DND-41 (cell line): ENCODE data around the gene NRXN2.

Experiments used
- ATAC-seq: fragments of 200-7000 bp; cut with Tn5 transposase; 3 replicates; pipeline ENCODE4 v1.9.1; 2021; ENCODE audit warnings: low read depth; ENCODE audit not compliant: insufficient read depth
- DNase-seq: peaks from one replicate; pipeline ENCODE4 v3.0.0-alpha.2; 2020
- H2AFZ ChIP-seq: 2 replicates; pipeline ENCODE4 v1.6.0; 2012; ENCODE audit warnings: low read depth, low read length
- H3K27ac ChIP-seq: 2 replicates; pipeline ENCODE4 v1.5.1; 2012; ENCODE audit warnings: low read length, inconsistent platforms
- H3K27me3 ChIP-seq: fragments of 200-600 bp; sonication (generic); 2 replicates; pipeline ENCODE4 v1.6.0; 2012; ENCODE audit warnings: low read length, mild to moderate bottlenecking, inconsistent platforms; ENCODE audit not compliant: insufficient read depth, poor library complexity
- H3K36me3 ChIP-seq: 2 replicates; pipeline ENCODE4 v1.5.1; 2012; ENCODE audit warnings: low read length, inconsistent platforms; ENCODE audit not compliant: insufficient read depth
- H3K4me1 ChIP-seq: 2 replicates; pipeline ENCODE4 v1.5.1; 2012; ENCODE audit warnings: mild to moderate bottlenecking, low read length; ENCODE audit not compliant: insufficient read depth
- H3K4me2 ChIP-seq: 2 replicates; pipeline ENCODE4 v1.6.0; 2012; ENCODE audit warnings: mild to moderate bottlenecking, moderate library complexity, low read length, inconsistent platforms; ENCODE audit not compliant: insufficient read depth
- H3K4me3 ChIP-seq, 2 experiments: fragments of 200-600 bp in 1 of 2; shearing (Covaris generic) in 1 of 2; 2 replicates each; pipeline ENCODE4 v1.5.1; 2012 to 2016; ENCODE audit warnings: inconsistent platforms in 2 of 2, low read length in 2 of 2, mild to moderate bottlenecking in 2 of 2, low read depth in 1 of 2, moderate library complexity in 1 of 2
- H3K79me2 ChIP-seq: 2 replicates; pipeline ENCODE4 v1.6.0; 2012; ENCODE audit warnings: low read length, inconsistent platforms; ENCODE audit not compliant: insufficient read depth
- H3K9ac ChIP-seq: 2 replicates; pipeline ENCODE4 v1.6.0; 2012; ENCODE audit warnings: low read depth, mild to moderate bottlenecking, inconsistent platforms, low read length, moderate library complexity
- H3K9me3 ChIP-seq: 2 replicates; pipeline ENCODE4 v1.5.1; 2012; ENCODE audit warnings: low read length, moderate library complexity, mild to moderate bottlenecking, inconsistent platforms; ENCODE audit not compliant: insufficient read depth, severe bottlenecking
- H4K20me1 ChIP-seq: 2 replicates; pipeline ENCODE4 v1.6.0; 2012; ENCODE audit warnings: low read length; ENCODE audit not compliant: insufficient read depth
- EZH2 ChIP-seq: IDR thresholded peaks from 3 replicates; pipeline ENCODE4 v1.6.1; 2012; ENCODE audit warnings: borderline replicate concordance, low read depth, mild to moderate bottlenecking, moderate library complexity, low read length, inconsistent platforms; ENCODE audit not compliant: severe bottlenecking
- TF ChIP-seq, protein P1 (sequence below): IDR thresholded peaks from 2 replicates; pipeline ENCODE4 v1.5.1; 2012; ENCODE audit warnings: borderline replicate concordance, low read length, moderate library complexity, mild to moderate bottlenecking; ENCODE audit not compliant: poor library complexity, severe bottlenecking; ENCODE audit errors: extremely low read depth

NRXN2 gene

DNA sequence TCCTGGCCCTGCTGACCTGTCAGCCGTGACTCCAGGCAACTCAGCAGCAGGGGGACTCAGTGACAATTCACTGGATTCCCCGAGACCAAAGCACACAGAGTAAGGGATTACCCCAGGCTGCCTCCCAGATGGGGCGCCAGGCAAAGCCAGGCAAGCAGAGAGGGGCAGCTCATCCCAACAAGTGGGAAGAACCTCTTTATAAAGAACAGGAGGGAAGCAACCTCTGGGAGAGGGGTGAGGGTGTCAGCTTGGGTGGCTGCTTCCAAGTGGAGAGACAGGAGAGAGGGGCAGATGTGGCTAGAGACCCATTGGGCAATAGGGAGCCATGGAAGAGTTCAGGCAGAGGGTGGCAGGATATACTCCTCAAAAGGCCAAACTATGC lies 130.8 kb downstream of the NRXN2 start:
- Histone ChIP-seq H3K9me3 (peaks cover 13% of the 10 kb centered on the region), H3K4me1 (no peaks in the 10 kb centered on the region), H4K20me1 (no peaks in the 10 kb centered on the region), H3K27me3 (no peaks in the 10 kb centered on the region), H3K4me3 (no peak overlapping the region), H3K4me2 (no peak overlapping the region), H3K9ac (no peak overlapping the region), H3K27ac (no peak overlapping the region), H3K36me3 (no peaks in the 10 kb centered on the region), H2AFZ (no peak overlapping the region), H3K79me2 (no peaks in the 10 kb centered on the region)
- no peak for TF ChIP-seq EZH2
- TF ChIP-seq, protein P1, sequence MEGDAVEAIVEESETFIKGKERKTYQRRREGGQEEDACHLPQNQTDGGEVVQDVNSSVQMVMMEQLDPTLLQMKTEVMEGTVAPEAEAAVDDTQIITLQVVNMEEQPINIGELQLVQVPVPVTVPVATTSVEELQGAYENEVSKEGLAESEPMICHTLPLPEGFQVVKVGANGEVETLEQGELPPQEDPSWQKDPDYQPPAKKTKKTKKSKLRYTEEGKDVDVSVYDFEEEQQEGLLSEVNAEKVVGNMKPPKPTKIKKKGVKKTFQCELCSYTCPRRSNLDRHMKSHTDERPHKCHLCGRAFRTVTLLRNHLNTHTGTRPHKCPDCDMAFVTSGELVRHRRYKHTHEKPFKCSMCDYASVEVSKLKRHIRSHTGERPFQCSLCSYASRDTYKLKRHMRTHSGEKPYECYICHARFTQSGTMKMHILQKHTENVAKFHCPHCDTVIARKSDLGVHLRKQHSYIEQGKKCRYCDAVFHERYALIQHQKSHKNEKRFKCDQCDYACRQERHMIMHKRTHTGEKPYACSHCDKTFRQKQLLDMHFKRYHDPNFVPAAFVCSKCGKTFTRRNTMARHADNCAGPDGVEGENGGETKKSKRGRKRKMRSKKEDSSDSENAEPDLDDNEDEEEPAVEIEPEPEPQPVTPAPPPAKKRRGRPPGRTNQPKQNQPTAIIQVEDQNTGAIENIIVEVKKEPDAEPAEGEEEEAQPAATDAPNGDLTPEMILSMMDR, result no peak
- DNase-seq, result no peak
- ATAC-seq, result no peak

DNA sequence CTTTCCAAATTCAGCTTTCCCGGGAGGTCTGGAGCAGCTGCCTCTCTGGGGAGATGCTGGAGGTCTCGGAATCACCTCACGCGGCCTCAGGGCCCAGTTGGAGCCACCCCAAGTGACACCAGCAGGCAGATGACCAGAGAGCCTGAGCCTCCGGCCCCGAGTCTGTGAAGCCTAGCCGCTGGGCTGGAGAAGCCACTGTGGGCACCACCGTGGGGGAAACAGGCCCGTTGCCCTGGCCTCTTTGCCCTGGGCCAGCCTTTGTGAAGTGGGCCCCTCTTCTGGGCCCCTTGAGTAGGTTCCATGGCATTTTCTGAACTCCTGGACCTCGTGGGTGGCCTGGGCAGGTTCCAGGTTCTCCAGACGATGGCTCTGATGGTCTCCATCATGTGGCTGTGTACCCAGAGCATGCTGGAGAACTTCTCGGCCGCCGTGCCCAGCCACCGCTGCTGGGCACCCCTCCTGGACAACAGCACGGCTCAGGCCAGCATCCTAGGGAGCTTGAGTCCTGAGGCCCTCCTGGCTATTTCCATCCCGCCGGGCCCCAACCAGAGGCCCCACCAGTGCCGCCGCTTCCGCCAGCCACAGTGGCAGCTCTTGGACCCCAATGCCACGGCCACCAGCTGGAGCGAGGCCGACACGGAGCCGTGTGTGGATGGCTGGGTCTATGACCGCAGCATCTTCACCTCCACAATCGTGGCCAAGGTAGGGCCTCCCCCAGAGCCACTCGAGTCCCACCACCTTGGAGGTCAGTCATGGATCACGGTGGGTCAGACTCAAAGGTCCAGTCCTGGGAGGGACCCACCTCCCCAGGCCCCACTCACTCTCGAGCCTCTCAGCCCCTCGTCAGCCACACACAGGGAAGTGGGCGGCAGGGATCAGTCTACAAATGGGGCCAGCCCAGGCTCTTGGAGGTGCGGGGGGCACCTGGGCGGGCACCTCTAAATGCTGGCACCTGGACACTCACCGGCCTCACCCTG lies 131.5 kb downstream of the NRXN2 start:
- no peak for TF ChIP-seq EZH2
- Histone ChIP-seq H3K79me2 (no peaks in the 10 kb centered on the region), H2AFZ (no peak overlapping the region), H3K4me2 (no peak overlapping the region), H3K27me3 (no peaks in the 10 kb centered on the region), H4K20me1 (no peaks in the 10 kb centered on the region), H3K4me1 (no peaks in the 10 kb centered on the region), H3K4me3 (no peak overlapping the region), H3K9ac (no peak overlapping the region), H3K9me3 (peaks cover 13% of the 10 kb centered on the region), H3K36me3 (no peaks in the 10 kb centered on the region), H3K27ac (no peak overlapping the region)
- ATAC-seq (no peak), DNase-seq (no peak)

DNA sequence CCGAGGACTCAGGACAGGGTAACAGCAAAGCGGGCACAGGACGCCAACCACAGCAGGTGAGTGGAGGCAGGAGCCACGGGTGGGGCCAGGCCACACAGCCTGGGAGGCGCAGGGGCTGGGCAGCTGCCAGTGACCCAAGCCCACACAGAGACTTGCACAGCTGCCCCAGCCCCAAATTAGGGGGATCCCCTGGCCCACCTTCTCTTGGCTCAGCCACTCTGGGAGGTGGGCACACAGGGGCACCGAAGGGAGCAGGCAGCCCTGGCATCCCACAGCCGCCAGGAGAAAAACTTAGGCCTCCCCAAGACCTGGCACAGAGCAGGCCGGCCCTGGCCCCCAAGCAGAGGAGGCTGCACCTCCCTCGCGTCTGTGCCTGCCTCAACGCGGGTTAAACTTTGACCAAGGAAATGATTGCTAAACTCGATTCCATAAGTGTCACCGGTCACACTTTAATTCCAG lies 132.2 kb downstream of the NRXN2 start, which contains the start of gene SLC22A12:
Gene SLC22A12, plus strand, starts transcription at position 458 of the 459 bp plus-strand sequence. CDS start 337 bp downstream, outside the sequence.
- no peak within 1 kb of the TSS for H3K9ac ChIP-seq
- DNase-seq (no peak), ATAC-seq (no peak)
- H3K27ac ChIP-seq, result no peak within 1 kb of the TSS
- H4K20me1 ChIP-seq, result no peaks in the 10 kb centered on the region
- H3K4me3 ChIP-seq, result no peak within 1 kb of the TSS
- H2AFZ ChIP-seq, result no peak within 1 kb of the TSS
- no peaks in the 10 kb centered on the region for H3K27me3 ChIP-seq
- no peaks in the 10 kb centered on the region for H3K4me1 ChIP-seq
- H3K9me3 ChIP-seq, result peaks cover 8% of the 10 kb centered on the region
- no peaks in the 10 kb centered on the region for H3K36me3 ChIP-seq
- no peak within 1 kb of the TSS for H3K4me2 ChIP-seq
- H3K79me2 ChIP-seq, result no peaks in the 10 kb centered on the region
- no peak for TF ChIP-seq EZH2
- TF ChIP-seq, protein P1, result no peak

DNA sequence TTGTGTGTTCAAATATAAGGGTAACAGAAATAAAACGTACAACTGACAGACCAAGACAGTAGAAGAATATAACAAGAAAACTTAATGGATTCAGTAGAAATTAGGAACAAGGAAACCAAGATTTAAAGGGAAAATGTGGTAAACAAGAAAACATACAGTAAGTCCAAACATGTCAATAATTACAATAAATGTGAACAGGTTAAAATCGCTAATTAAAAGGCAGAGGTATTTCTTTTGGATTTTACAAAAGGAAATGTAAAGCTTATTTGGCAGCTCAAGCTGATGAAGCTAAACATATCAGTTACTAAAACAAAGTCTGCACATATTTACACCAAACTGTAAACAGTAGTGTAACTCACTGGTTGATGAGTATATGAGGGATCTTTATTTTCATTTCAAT lies 134.3 kb downstream of the NRXN2 start:
- H3K27ac ChIP-seq, result no peak overlapping the region
- ATAC-seq (no peak), DNase-seq (no peak)
- no peaks in the 10 kb centered on the region for H3K36me3 ChIP-seq
- no peaks in the 10 kb centered on the region for H3K4me1 ChIP-seq
- H3K4me2 ChIP-seq, result no peak overlapping the region
- TF ChIP-seq EZH2, result no peak
- TF ChIP-seq, protein P1, result no peak
- no peak overlapping the region for H3K4me3 ChIP-seq
- no peaks in the 10 kb centered on the region for H4K20me1 ChIP-seq
- H2AFZ ChIP-seq, result no peak overlapping the region
- no peak overlapping the region for H3K9ac ChIP-seq
- no peaks in the 10 kb centered on the region for H3K79me2 ChIP-seq
- H3K9me3 ChIP-seq, result peaks cover 3% of the 10 kb centered on the region
- no peaks in the 10 kb centered on the region for H3K27me3 ChIP-seq
